HG02973 (cell line): Measurements from ENCODE around the gene SEC61A1.

Source experiments
- ATAC-seq: cut with Tn5 transposase; IDR thresholded peaks from one replicate; pipeline ENCODE4 v1.9.1; 2021; ENCODE audit warnings: moderate library complexity; ENCODE audit not compliant: unreplicated experiment

Gene SEC61A1

GRCh38 chr3:128056258-128056657, 4.0 kb downstream of the SEC61A1 start:
- no peak for ATAC-seq

- ATAC-seq, result no peak
These were observed 8.5 kb downstream of the SEC61A1 start for GRCh38 chr3:128060473-128061381.

GRCh38 chr3:128062033-128062745, 10.0 kb downstream of the SEC61A1 start:
- no peak for ATAC-seq

- ATAC-seq, result no peak
These were observed 11.6 kb downstream of the SEC61A1 start for GRCh38 chr3:128063865-128064264.

GRCh38 chr3:128064962-128065361, 12.7 kb downstream of the SEC61A1 start:
- no peak for ATAC-seq

GRCh38 chr3:128066114-128066513, 13.9 kb downstream of the SEC61A1 start:
- no peak for ATAC-seq

GRCh38 chr3:128066676-128067075, 14.4 kb downstream of the SEC61A1 start:
- no peak for ATAC-seq

GRCh38 chr3:128067489-128067888, 15.3 kb downstream of the SEC61A1 start:
- ATAC-seq, result no peak

- ATAC-seq, result no peak
These were observed 16.0 kb downstream of the SEC61A1 start for GRCh38 chr3:128068156-128068620.

GRCh38 chr3:128069271-128069670, 17.0 kb downstream of the SEC61A1 start:
- no peak for ATAC-seq

GRCh38 chr3:128070898-128071591, 18.8 kb downstream of the SEC61A1 start:
- ATAC-seq, result no peak

GRCh38 chr3:128071771-128072453, 19.7 kb downstream of the SEC61A1 start:
- no peak for ATAC-seq

GRCh38 chr3:128072454-128073184, 20.4 kb downstream of the SEC61A1 start:
- no peak for ATAC-seq

- no peak for ATAC-seq
These were observed 21.0 kb downstream of the SEC61A1 start for GRCh38 chr3:128073185-128073725.

- ATAC-seq, result no peak
These were observed 21.6 kb downstream of the SEC61A1 start for GRCh38 chr3:128073807-128074206.

- ATAC-seq, result no peak
These were observed 22.7 kb downstream of the SEC61A1 start for GRCh38 chr3:128074851-128075521.

- peak; percentile 59 for ATAC-seq
These were observed 23.6 kb downstream of the SEC61A1 start for GRCh38 chr3:128075522-128076482.
